ENCODE data around the gene PSMD3.
"Not testable (repeated sequence)": the region's sequence is repeated elsewhere in the genome, so short reads cannot be mapped to it uniquely, and the experiment has no call there.

PSMD3 gene

DNA sequence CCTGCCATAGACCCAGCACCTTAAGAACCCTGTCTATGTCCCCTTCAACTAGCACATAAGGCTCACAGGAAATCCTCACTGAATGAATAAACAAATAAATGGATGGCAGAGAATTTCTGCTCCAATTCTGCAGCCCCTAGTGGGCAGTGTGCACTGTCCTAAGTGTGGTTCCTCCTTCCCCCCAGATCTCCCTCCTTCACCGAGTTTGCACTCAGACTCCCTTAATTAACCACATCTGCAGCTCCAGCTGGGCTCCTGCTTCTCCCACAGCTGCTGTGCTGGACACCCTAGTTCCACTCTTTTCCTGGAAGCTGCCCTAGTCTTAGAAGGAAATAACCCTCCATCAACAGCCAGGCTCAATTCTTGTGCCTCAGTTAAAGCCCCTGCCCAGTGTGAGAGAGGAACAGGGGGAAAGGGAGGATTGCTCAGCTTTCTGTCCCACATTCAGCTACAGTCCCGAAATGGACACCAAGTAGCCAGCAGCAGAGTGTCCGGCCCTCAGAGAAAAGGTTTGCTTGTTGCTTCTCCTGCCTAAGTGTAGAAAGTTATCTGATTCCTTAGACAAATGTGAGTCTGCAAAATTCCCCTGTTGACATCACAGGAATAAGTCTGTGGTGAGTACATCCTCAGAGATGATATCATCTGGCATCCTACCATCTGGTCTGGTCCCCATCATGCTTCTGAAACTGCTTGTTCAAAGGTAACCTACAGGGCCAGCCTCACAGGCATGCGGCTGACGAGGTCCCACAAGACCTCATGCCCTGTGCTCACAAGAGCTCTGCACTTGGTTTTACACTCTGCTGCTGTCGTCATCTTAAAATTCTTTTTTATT is 40.8 kb upstream of the PSMD3 start:
- DNase-seq (ENCODE audit: low read depth, low spot score): no peak
- H3K27ac ChIP-seq: no peak overlapping the region
- TF ChIP-seq EZH2 (IDR thresholded peaks at IDR 0.05) (no peak), POLR2AphosphoS5 (IDR thresholded peaks at IDR 0.05; ENCODE audit: borderline replicate concordance, low read depth, low read length) (no peak), FOXP2 (optimal IDR thresholded peaks at IDR 0.05; ENCODE audit: control extremely low read depth, extremely low read length, insufficient read depth) (no peak)
- no peak overlapping the region for H3K9ac ChIP-seq (ENCODE audit: insufficient read length)
- no peaks in the 10 kb centered on the region for H3K36me3 ChIP-seq (ENCODE audit: insufficient read depth, low read length)
- H3K9me3 ChIP-seq (ENCODE audit: low read depth, low read length): no peaks in the 10 kb centered on the region
- no peak overlapping the region for H3K4me3 ChIP-seq

DNA sequence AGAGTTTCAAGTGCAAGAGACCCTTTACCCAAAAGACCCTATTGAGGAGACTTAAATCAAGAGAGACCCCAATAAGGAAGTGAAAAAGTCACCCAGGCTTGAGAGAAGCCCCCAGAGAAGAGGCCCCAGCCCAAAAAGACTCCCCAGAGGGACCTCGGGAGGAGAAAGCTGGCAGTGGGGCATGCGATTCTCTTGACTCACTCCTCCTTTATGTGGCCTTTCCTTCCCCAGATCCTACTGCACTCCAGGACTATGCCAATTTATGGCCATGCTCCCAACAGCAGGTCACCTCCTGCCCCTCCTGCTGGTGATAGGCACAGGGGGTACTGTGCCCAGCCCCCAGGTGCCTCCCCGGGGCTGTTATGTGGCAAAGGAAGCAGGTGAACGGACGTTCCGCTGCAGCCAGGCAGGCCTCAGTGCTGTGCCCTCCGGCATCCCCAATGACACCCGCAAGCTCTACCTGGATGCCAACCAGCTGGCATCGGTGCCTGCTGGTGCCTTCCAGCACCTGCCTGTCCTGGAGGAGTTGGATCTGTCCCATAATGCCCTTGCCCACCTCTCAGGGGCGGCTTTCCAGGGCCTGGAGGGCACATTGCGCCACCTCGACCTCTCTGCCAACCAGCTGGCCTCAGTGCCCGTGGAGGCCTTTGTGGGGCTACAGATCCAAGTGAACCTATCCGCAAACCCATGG is 36.8 kb upstream of the PSMD3 start:
- H3K9ac ChIP-seq (ENCODE audit: insufficient read length): no peak overlapping the region
- no peaks in the 10 kb centered on the region for H3K36me3 ChIP-seq (ENCODE audit: insufficient read depth, low read length)
- DNase-seq (ENCODE audit: low read depth, low spot score): no peak
- no peak overlapping the region for H3K4me3 ChIP-seq
- no peaks in the 10 kb centered on the region for H3K9me3 ChIP-seq (ENCODE audit: low read depth, low read length)
- no peak for TF ChIP-seq EZH2 (IDR thresholded peaks at IDR 0.05)
- no peak for TF ChIP-seq FOXP2 (optimal IDR thresholded peaks at IDR 0.05; ENCODE audit: control extremely low read depth, extremely low read length, insufficient read depth)
- TF ChIP-seq POLR2AphosphoS5 (IDR thresholded peaks at IDR 0.05; ENCODE audit: borderline replicate concordance, low read depth, low read length): no peak
- no peak overlapping the region for H3K27ac ChIP-seq

DNA sequence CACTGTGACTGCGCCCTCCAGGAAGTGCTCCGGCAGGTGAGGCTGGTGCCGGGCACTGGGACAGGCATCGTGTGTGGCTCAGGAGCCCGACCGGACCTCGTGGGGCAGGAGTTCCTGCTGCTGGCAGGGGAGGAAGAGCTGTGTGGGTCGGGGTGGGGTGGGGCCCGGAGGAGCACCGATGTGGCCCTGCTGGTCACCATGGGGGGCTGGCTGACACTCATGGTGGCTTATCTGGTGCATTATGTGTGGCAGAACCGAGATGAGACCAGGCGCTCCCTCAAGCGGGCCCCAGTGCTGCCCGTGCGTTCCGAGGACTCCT is 36.3 kb upstream of the PSMD3 start:
- TF ChIP-seq FOXP2 (optimal IDR thresholded peaks at IDR 0.05; ENCODE audit: control extremely low read depth, extremely low read length, insufficient read depth) (no peak), EZH2 (IDR thresholded peaks at IDR 0.05) (no peak), POLR2AphosphoS5 (IDR thresholded peaks at IDR 0.05; ENCODE audit: borderline replicate concordance, low read depth, low read length) (no peak)
- Histone ChIP-seq H3K9me3 (ENCODE audit: low read depth, low read length) (no peaks in the 10 kb centered on the region), H3K9ac (ENCODE audit: insufficient read length) (no peak overlapping the region), H3K27ac (no peak overlapping the region), H3K36me3 (ENCODE audit: insufficient read depth, low read length) (no peaks in the 10 kb centered on the region), H3K4me3 (no peak overlapping the region)
- no peak for DNase-seq (ENCODE audit: low read depth, low spot score)

DNA sequence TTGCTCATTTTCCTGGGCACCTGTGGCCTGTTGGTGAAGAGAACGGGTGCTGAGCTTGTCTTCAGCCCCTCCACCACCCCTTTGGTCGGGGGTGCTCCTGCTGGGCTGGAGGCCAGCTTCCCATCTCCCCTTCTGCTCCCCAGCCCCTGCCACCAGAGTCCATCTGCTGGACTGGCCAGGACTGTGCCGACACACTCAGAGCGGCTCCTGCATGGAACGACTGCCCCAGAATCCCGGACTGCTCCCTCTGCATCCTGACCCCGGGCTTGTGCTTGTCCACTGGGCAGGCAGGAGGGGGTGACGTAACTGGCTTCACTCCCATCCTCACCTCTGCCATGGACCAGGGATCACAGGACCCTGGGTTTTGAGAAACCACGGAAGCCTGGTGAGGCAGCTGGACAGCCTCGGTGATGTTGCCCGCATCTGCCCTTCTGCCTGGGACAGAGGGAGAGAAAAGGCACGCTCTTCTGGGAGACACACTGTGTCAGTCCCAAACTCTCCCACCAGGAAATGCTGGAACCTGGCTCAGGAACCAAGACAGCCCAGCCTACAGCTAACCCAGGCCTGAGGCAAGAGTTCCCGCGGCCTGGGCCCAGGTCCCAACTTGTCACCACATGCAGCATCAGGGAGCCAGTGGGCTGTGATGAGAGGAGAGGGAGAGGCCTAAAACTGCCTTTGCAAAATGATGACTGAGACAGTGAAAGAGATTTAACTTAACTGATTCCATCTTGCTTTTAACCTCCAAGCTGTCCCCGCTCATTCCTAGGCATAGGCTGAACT is 33.9 kb upstream of the PSMD3 start:
- Histone ChIP-seq H3K27ac (no peak overlapping the region), H3K36me3 (ENCODE audit: insufficient read depth, low read length) (no peaks in the 10 kb centered on the region), H3K4me3 (no peak overlapping the region), H3K9me3 (ENCODE audit: low read depth, low read length) (no peaks in the 10 kb centered on the region), H3K9ac (ENCODE audit: insufficient read length) (no peak overlapping the region)
- TF ChIP-seq FOXP2 (optimal IDR thresholded peaks at IDR 0.05; ENCODE audit: control extremely low read depth, extremely low read length, insufficient read depth): no peak
- no peak for TF ChIP-seq POLR2AphosphoS5 (IDR thresholded peaks at IDR 0.05; ENCODE audit: borderline replicate concordance, low read depth, low read length)
- no peak for TF ChIP-seq EZH2 (IDR thresholded peaks at IDR 0.05)
- DNase-seq (ENCODE audit: low read depth, low spot score): no peak

DNA sequence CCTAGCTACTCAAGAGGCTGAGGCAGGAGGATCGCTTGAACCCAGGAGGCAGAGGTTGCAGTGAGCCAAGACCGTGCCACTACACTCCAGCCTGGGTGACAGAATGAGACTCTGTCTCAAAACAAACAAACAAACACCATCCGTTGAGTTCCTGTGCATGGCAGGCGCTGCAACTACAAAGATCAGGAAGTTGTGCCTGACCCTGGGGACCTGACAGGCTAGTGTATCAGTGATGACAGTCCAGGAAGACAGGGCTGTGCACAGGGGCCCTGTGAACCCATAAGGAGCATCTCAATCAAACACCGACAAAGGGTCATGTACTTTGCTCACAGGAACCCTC is 32.1 kb upstream of the PSMD3 start:
- peak overlapping the region; percentile 42; the same call in 1 of the 2 replicates for H3K27ac ChIP-seq
- DNase-seq (ENCODE audit: low read depth, low spot score); H3K36me3 ChIP-seq (ENCODE audit: insufficient read depth, low read length); H3K9ac ChIP-seq (ENCODE audit: insufficient read length); H3K4me3 ChIP-seq; H3K9me3 ChIP-seq (ENCODE audit: low read depth, low read length): not testable (repeated sequence)

DNA sequence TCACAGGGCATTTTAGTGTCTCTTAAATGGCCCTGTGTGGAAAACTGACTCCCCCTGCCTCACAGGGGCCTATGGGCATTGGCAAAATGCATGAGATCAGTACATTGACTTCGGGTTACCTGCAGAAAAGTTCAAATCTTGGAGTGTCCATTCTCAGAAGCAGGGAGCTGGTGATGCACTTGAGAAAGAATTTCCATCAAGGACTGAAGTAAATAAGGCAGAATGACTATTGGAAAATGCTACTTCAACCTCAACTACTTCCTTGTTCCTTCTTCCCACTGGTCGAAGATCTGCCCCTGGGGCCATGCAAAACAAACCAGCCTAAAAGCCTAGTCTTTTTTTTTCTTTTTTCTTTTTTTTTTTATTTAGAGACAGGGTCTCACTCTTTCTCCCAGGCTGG is 31.6 kb upstream of the PSMD3 start:
- Histone ChIP-seq H3K36me3 (ENCODE audit: insufficient read depth, low read length) (no peaks in the 10 kb centered on the region), H3K9ac (ENCODE audit: insufficient read length) (no peak overlapping the region), H3K4me3 (no peak overlapping the region), H3K9me3 (ENCODE audit: low read depth, low read length) (no peaks in the 10 kb centered on the region), H3K27ac (peak overlapping the region; percentile 42; the same call in 1 of the 2 replicates)
- no peak for TF ChIP-seq FOXP2 (optimal IDR thresholded peaks at IDR 0.05; ENCODE audit: control extremely low read depth, extremely low read length, insufficient read depth)
- TF ChIP-seq EZH2 (IDR thresholded peaks at IDR 0.05): no peak
- no peak for TF ChIP-seq POLR2AphosphoS5 (IDR thresholded peaks at IDR 0.05; ENCODE audit: borderline replicate concordance, low read depth, low read length)
- DNase-seq (ENCODE audit: low read depth, low spot score): no peak

DNA sequence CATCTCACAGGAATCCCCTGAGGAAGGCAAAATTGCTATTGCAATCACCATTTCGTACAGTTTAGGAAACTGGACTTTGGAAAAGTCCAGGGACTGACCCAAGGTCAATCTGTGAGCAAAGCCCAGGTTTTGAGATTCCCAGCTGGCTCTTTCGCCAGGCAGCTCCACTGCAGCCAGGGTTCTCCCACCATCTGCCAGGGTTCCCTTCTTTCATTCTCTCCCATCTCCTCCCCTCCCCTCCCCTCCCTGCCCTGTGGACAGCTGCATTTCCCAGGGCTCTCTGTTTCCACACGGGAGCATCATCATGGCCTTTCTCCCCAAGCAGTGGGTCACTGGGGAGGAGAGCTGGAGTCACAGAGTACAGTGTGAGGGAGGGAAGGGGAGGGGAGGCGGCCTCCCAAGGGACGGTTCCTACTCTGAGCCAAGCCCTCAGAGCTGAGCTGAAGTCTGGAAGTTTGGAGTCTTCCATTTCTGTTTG is 29.7 kb upstream of the PSMD3 start:
- no peak for TF ChIP-seq FOXP2 (optimal IDR thresholded peaks at IDR 0.05; ENCODE audit: control extremely low read depth, extremely low read length, insufficient read depth)
- TF ChIP-seq POLR2AphosphoS5 (IDR thresholded peaks at IDR 0.05; ENCODE audit: borderline replicate concordance, low read depth, low read length): no peak
- no peak for TF ChIP-seq EZH2 (IDR thresholded peaks at IDR 0.05)
- Histone ChIP-seq H3K9me3 (ENCODE audit: low read depth, low read length) (no peaks in the 10 kb centered on the region), H3K9ac (ENCODE audit: insufficient read length) (no peak overlapping the region), H3K27ac (no peak overlapping the region), H3K4me3 (no peak overlapping the region), H3K36me3 (ENCODE audit: insufficient read depth, low read length) (no peaks in the 10 kb centered on the region)
- no peak for DNase-seq (ENCODE audit: low read depth, low spot score)

DNA sequence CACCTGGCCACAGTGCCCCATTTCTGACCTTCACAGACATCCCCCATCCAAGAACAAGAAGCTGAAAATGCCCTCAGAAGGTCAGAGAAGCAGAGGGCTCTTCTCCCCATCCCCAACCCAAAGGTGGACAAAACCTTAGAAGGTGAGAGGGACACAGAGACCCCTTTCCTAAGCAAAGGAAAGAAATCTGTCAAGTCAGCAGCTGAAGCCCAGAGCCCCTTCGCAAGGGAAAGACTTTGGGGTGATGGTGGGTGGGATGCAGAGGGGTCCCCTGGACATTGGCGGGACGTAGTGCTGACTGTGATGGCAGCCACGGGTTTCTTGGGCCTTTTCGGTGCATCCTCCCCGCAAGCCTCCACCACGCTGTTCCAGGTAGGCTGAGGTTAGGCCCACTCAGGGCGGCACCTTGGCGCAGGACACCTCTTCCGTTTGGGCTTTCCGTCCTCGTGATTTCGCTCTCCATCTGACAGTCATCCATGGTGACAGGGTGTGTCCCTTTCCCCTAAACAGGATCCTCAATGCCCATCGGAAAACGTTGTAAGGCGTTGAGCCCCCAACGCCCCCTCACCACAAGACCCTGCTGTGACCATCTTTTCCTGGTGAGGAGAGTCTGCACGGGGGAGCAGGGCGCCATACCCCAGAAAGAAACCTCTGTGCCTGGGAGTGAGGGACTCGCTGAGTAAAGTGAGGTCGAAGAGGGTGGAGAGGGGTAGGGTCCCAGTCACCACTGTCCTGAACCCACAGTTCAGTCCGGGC is 28.5 kb upstream of the PSMD3 start:
- TF ChIP-seq POLR2AphosphoS5 (IDR thresholded peaks at IDR 0.05; ENCODE audit: borderline replicate concordance, low read depth, low read length) (no peak), EZH2 (IDR thresholded peaks at IDR 0.05) (no peak), FOXP2 (optimal IDR thresholded peaks at IDR 0.05; ENCODE audit: control extremely low read depth, extremely low read length, insufficient read depth) (no peak)
- peak overlapping the region; percentile 55; the same call in 1 of the 2 replicates for H3K4me3 ChIP-seq
- H3K9ac ChIP-seq (ENCODE audit: insufficient read length): no peak overlapping the region
- no peaks in the 10 kb centered on the region for H3K36me3 ChIP-seq (ENCODE audit: insufficient read depth, low read length)
- no peak for DNase-seq (ENCODE audit: low read depth, low spot score)
- no peak overlapping the region for H3K27ac ChIP-seq
- no peaks in the 10 kb centered on the region for H3K9me3 ChIP-seq (ENCODE audit: low read depth, low read length)

All from SK-N-MC (cell line).